Stimulated activated CD4-positive, alpha-beta T cell treated with anti-CD3 and anti-CD28 coated beads, TNF-alpha, amount 100 ng/mL, for 4 hours (primary cell): ENCODE data around the gene SUMO2.
"Not testable (repeated sequence)": the region's sequence is repeated elsewhere in the genome, so short reads cannot be mapped to it uniquely, and the experiment has no call there.

ENCODE experiments used
- DNase-seq, 3 experiments: peaks; one replicate each; pipeline ENCODE4 v3.0.0-alpha.2; 2020; ENCODE audit warnings: low read depth in 3 of 3

Gene SUMO2

GRCh38 chr17:75182569-75183436, at the start of gene SUMO2:
SUMO2 (minus strand) TSS chr17:75182959; CDS start chr17:75182834, 125 bp downstream.
- DNase-seq = peak; percentile 92 to 94 (median 94)

GRCh38 chr17:75231741-75232464, 49.1 kb upstream of the SUMO2 start:
- no peak for DNase-seq

- no peak for DNase-seq
Observed at GRCh38 chr17:75231071-75231470, 48.3 kb upstream of the SUMO2 start.

DNA sequence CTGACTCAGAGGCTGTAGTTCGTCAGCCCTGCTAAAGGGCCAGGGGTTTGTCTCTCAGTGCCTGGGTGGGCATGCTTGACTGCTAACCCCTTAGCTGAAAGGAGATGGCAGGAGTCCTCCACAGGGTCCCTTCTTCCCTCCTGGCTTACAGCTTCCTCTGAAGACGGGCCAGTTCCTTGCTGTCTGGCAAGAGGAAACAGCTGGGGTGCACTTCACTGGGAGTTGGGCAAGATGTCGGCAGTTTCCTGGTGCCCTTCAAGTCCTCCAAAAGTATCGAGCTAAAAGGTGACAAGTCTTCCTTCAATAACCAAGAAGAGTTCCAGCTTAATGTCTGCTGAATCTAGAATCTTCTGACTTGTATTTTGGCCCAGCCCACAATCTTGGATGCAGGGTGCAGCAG, 46.1 kb upstream of the SUMO2 start:
- DNase-seq = no peak

DNA sequence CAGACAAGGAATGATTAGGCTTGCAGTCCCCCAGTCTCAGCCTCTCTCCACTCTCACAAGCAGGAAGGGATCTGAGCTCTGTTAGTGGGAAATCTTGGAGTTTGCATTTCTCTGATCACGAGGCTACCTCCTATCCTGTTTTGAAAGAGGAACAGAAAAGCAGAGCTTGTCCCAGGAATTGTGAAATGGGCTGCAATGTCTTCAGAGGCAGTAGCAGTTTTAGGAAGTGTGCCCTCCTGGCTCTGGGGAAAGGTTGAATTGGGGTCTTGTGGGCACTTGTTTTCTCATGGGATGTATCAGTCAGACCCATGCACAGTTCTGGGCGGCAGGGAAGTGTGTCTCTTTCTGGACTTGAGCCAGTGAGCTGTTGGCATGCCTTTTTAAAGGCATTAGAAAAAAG, 45.5 kb upstream of the SUMO2 start:
- no peak for DNase-seq

DNA sequence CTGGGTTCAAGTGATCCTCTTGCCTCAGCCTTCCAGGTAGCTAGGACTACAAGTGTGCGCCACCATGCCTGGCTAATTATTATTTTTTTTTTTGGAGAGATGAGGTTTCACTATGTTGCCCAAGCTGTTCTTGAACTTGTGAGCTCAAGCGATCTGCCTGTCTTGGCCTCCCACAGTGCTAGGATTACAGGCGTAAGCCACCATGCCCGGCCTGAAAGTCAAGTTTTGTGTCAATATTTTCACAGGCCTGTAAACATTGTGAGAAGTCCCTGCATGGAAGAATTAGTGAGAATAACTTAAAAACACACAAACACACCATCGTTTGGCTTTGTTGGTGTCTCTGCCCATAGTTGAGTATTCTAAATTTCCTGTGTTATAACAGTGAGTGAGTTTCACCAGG, 45.0 kb upstream of the SUMO2 start:
- no peak for DNase-seq

GRCh38 chr17:75225016-75225415, 42.3 kb upstream of the SUMO2 start:
- DNase-seq = no peak

DNA sequence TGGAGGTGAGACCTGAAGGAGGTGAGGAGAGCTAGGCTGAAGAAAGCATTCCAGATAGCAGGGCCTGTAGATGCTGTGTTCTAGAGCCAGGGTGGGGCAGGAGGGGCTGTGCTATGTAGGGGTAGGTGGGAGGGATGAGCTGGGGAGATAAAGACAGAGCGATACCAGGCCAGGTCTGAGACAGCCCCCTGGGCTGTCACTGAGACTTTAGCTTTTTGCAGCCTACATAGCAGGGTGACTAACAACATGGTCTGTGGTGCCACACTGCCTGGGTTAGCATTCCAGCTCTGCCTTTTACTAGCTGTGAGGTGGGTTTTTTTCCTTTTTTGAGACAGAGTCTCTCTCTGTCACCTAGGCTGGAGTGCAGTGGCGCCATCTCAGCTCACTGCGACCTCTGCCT, 37.1 kb upstream of the SUMO2 start:
- DNase-seq = no peak

GRCh38 chr17:75218131-75218530, 35.4 kb upstream of the SUMO2 start:
- no peak for DNase-seq

DNA sequence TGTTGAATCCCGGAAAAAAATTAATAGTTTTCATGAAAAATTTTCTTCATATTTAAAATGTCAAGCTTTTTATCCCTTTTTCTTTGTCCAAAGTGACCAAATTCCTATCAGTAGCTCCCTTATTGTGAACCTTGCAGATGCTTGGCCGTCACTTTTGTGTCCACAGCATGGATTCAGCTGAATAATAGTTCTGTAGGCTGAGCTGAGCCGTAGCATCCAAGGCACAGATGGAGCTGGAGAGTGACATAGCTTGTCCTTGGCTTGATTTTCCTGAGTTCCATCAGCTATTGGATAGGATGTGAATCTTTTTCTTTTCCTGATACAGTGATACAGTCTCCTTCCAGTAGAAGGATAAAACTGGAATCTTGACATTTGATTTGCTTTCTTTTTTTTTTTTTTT, 26.3 kb upstream of the SUMO2 start:
- DNase-seq = no peak

GRCh38 chr17:75208161-75208560, 25.4 kb upstream of the SUMO2 start:
- DNase-seq = no peak

GRCh38 chr17:75207760-75208159, 25.0 kb upstream of the SUMO2 start:
- no peak for DNase-seq

DNA sequence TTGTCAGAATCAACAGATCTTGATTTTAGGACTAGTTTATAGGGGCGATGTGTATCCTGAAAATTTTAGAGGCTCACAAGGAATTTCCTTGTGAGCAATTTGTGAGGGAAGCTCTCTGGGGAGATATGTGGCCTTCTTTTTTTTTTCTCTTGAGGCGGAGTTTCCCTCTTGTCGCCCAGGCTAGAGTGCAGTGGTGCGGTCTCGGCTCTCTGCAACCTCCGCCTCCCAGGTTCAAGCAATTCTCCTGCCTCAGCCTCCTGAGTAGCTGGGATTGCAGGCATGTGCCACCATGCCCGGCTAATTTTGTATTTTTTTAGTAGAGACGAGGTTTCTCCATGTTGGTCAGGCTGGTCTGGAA, 24.3 kb upstream of the SUMO2 start:
- DNase-seq = not testable (repeated sequence)

DNA sequence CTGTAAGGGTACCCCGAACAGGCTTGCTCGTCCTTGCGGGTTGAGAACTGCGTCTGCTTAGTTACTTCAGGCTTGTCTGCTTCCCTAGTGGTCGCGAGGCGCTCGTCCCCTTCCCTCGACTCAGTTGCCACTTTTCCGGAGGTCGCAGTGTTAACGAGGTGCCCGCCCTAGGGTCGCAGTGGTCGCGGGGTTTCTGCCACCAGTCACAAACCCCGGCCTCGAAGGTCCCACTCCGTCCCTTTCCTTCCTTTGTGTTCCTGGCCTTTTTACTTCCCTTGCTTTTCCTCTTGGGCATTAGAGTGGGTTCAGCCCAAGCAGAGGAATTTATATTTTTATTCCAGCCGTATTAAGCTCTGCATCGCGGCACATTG, 23.0 kb upstream of the SUMO2 start:
- no peak for DNase-seq

DNA sequence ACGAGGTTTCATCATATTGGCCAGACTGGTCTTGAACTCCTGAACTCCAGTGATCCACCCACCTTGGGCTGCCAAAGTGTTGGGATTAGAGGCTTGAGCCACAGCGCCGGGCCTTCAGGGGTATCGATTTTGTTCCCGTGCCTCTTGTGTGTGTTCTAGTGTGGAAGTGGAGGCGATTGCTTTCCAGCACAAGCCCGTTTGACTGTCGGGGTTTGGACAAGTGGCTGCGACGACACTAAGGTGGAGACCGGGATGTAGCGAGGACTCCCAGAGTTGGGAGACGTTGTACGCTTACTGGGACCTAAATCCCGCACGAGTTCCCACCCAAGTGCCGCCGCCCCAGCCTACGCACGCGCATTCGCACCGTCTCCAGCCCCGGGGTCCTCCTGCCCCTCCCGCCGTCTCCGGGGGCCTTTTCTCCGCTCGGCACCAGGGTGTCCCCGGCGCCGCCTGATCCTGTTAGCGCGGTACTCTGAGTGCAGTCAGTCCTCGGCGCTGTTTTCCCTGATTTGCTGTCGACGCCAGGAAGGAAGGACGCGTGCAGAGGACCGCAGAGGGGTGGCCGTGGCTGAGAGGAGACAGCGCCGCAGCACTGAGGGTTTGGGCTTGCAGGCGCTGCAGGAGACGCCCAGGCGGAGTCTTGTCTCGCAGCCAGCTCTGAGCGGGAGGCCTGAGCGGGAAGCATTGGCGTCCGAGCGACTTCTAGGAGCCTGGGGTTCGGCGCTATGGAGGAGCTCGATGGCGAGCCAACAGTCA, 22.5 kb upstream of the SUMO2 start, which contains the start of gene NUP85:
Gene NUP85 (plus strand): TSS at position 643 of the 756 bp plus-strand sequence. CDS start 83 bp downstream, at position 726.
- DNase-seq = peak; percentile 85 to 89 (median 86)

DNA sequence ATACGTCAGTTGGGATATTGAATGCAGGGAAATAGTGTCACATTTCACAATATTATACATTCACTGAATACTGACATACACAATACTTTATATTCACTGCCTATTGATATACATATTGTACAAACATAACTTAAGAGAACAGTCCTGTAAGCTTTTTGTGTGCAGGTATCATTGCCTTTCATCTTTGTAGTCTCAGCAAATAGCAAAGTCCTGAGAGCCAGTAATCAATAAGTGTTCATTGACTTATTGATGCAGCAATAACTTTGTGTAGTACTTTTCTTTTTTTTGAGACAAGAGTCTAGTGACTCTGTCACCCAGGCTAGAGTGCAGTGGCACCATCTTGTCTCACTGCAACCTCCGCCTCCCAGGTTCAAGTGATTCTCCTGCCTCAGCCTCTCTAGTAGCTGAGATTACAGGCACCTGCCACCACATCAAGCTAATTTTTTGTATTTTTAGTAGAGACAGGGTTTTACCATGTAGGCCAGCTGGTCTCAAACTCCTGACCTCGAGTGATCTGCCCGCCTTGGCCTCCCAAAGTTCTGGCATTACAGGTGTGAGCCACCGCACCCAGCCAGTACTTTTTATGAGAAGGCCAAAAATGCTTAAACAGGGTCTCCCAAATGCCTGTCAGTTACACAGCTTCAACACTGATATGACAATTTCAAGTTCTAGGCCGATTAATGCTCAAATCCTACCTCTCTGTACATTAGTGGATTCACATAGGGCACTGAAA, 17.3 kb upstream of the SUMO2 start:
- no peak for DNase-seq

- DNase-seq = no peak
Observed at GRCh38 chr17:75194879-75195278, 12.1 kb upstream of the SUMO2 start.

DNA sequence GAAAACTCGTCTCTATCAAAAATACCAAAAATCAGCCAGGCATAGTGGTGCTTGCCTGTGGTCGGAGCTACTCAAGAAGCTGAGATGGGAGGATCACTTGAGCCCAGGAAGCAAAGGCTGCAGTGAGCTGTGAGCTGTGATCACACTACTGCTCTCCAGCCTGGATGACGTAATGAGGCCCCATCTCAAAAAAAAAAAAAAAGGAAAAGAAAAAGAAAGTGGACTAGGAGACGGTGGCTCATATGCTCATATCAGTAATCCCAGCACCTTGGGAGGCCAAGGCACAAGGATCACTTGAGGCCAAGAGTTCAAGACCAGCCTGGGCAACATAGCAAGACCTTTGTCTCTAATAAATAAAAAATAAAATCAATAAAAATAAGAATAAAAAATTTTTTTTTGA, 8.8 kb upstream of the SUMO2 start:
- DNase-seq = no peak

- no peak for DNase-seq
Observed at GRCh38 chr17:75188614-75189013, 5.9 kb upstream of the SUMO2 start.

DNA sequence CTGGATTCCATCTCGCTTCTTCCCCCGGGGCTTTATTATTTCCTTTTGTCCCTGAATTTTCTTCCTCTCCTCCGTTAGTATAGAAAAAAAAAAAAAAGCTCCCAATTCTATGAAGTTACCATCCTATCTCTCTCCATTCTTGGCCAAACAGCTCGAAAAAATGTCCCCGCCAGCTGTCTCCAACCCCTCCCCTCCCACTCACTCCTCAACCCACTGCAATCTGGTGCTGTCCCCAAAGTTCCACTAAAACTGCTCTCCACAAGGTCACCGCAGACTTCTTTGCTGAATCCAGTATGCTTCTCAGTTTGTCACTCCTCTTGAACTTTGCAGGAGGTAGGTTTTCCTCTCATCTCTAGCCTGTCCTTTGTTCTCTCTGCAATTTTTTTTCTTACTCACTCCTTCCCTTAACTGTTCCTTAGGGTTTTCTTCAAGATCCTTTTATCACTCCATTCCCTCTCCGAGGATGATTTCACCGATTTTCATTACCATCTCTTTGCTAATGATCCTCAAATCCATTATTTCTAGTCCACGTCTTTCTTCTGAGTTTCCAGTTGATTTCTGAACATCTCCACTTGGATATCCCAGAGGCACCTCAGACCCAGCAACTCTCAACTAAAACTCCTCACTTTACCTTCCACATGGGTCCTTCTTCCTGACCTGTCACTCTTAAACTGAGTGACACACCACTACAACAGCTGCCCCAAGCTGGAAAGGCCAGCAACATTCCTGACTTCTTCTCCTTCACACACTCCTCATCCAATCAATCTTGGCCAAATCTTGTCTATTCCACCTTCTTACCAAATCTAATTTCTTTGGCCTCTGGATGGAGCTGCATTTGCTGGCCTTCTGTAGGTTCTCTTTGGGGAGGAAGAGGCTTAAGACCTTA, 1.5 kb upstream of the SUMO2 start:
- DNase-seq = no peak

GRCh38 chr17:75182319-75182568, 515 bp downstream of the SUMO2 start:
- DNase-seq = no peak
